ENCODE measurements around the gene ALCAM. TPM values are rescaled to one million over a fixed set of nuclear protein-coding genes. Genes with fewer than 3 reads are reported as not detected.

The ALCAM gene
- total RNA-seq, 4 donors from 2014 or later: 5.9 to 151 (median 19.0) TPM

GRCh38 chr3:105423397-105423796 is 56.7 kb downstream of the ALCAM start:
- H3K27ac ChIP-seq: no peak overlapping the region
- H3K27me3 ChIP-seq: no peaks in the 10 kb centered on the region
- TF ChIP-seq POLR2A (IDR thresholded peaks at IDR 0.05) (no peak), CTCF (IDR thresholded peaks at IDR 0.05) (no peak)
- no peak overlapping the region for H3K4me3 ChIP-seq
- intact Hi-C loops (cut with DNase I; ENCODE audit: low total_unique reads): no loop called here
- DNase-seq: no peak
- H3K36me3 ChIP-seq: no peaks in the 10 kb centered on the region
- H3K4me1 ChIP-seq: no peaks in the 10 kb centered on the region
- H3K9me3 ChIP-seq: no peaks in the 10 kb centered on the region

- no peak overlapping the region for H3K27ac ChIP-seq
- H3K9me3 ChIP-seq: no peaks in the 10 kb centered on the region
- peaks cover 0 to under 1% of the 10 kb centered on the region in 2 donors for H3K36me3 ChIP-seq
- DNase-seq: no peak
- H3K27me3 ChIP-seq: no peaks in the 10 kb centered on the region
- TF ChIP-seq POLR2A (IDR thresholded peaks at IDR 0.05) (no peak), CTCF (IDR thresholded peaks at IDR 0.05) (no peak)
- H3K4me3 ChIP-seq: no peak overlapping the region
- H3K4me1 ChIP-seq: no peaks in the 10 kb centered on the region
- intact Hi-C loops (cut with DNase I; ENCODE audit: low total_unique reads): no loop called here
Measured at GRCh38 chr3:105424412-105425152, 57.9 kb downstream of the ALCAM start.

GRCh38 chr3:105425153-105425502 is 58.4 kb downstream of the ALCAM start:
- TF ChIP-seq POLR2A (IDR thresholded peaks at IDR 0.05): no peak
- TF ChIP-seq CTCF (IDR thresholded peaks at IDR 0.05): no peak
- Histone ChIP-seq H3K36me3 (peaks cover 0 to 4% of the 10 kb centered on the region in 2 donors), H3K4me1 (no peaks in the 10 kb centered on the region), H3K27me3 (no peaks in the 10 kb centered on the region), H3K9me3 (no peaks in the 10 kb centered on the region), H3K27ac (no peak overlapping the region), H3K4me3 (no peak overlapping the region)
- no peak for DNase-seq
- intact Hi-C loops (cut with DNase I; ENCODE audit: low total_unique reads): no loop called here

- TF ChIP-seq POLR2A (IDR thresholded peaks at IDR 0.05) (no peak), CTCF (IDR thresholded peaks at IDR 0.05) (no peak)
- intact Hi-C loops (cut with DNase I; ENCODE audit: low total_unique reads): no loop called here
- Histone ChIP-seq H3K27me3 (no peaks in the 10 kb centered on the region), H3K27ac (no peak overlapping the region), H3K36me3 (peaks cover 0 to 4% of the 10 kb centered on the region in 2 donors), H3K4me3 (no peak overlapping the region), H3K4me1 (no peaks in the 10 kb centered on the region), H3K9me3 (no peaks in the 10 kb centered on the region)
- no peak for DNase-seq
Measured at GRCh38 chr3:105427332-105427731, 60.6 kb downstream of the ALCAM start.

GRCh38 chr3:105429034-105429762 is 62.5 kb downstream of the ALCAM start:
- TF ChIP-seq POLR2A (IDR thresholded peaks at IDR 0.05) (no peak), CTCF (IDR thresholded peaks at IDR 0.05) (no peak)
- Histone ChIP-seq H3K4me1 (no peaks in the 10 kb centered on the region), H3K27me3 (no peaks in the 10 kb centered on the region), H3K9me3 (no peaks in the 10 kb centered on the region), H3K27ac (no peak overlapping the region), H3K36me3 (peaks cover 0 to 4% of the 10 kb centered on the region in 2 donors), H3K4me3 (no peak overlapping the region)
- no peak for DNase-seq
- intact Hi-C loops (cut with DNase I; ENCODE audit: low total_unique reads): no loop called here

Measured in uterus (tissue), 4 donors.